GM18909 (cell line): ENCODE measurements around the gene NAPG.
"Not testable (repeated sequence)": the region's sequence is repeated elsewhere in the genome, so short reads cannot be mapped to it uniquely, and the experiment has no call there.

ENCODE experiments used
- ATAC-seq: cut with Tn5 transposase; IDR thresholded peaks from one replicate; pipeline ENCODE4 v1.9.1; 2021; ENCODE audit warnings: mild to moderate bottlenecking; ENCODE audit not compliant: unreplicated experiment, poor library complexity

Gene NAPG

GRCh38 chr18:10543277-10543676 is 17.4 kb downstream of the NAPG start:
- no peak for ATAC-seq

- ATAC-seq: no peak
Observed at GRCh38 chr18:10544093-10544748, 18.4 kb downstream of the NAPG start.

GRCh38 chr18:10546557-10547300 is 20.9 kb downstream of the NAPG start:
- no peak for ATAC-seq

DNA sequence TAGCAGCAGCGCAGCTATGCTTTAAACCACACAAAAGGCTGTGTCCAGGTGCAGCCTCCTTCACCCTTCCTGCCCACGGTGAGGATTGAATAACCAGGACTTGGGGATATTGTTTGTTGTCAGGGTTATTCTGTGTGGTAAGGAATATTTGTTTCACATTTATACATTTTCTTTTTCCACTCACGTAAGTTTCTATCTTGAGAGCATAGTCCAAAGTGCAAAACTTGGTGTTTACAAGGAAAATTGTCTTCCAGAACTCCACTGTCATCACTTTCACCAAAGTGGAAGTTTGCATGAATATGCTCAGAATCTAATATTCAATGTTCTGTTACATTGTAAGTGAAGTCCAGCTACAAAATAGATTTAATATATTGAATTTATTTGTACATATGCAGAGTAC is 26.4 kb downstream of the NAPG start:
- ATAC-seq: no peak

DNA sequence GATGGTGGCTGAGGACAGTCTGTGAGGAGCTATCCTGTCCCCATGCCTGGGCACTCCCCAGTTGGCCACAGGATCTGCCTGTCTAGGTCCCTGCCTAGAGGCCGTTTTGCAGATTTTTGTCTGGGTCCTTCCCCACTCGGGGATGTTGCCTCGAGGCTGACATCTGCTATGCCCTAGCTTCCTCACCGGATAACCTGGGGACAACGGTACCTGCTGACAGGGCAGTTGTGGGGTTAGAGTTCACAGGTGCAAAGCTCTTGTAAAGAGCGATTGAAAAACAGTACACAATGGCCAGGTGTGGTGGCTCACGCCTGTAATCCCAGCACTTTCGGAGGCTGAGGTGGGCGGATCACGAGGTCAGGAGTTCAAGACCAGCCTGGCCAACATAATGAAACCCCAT is 30.4 kb downstream of the NAPG start:
- ATAC-seq: not testable (repeated sequence)

- no peak for ATAC-seq
Observed at GRCh38 chr18:10557085-10557677, 31.4 kb downstream of the NAPG start.

- ATAC-seq: no peak
Observed at GRCh38 chr18:10558243-10558966, 32.6 kb downstream of the NAPG start.

- ATAC-seq: no peak
Observed at GRCh38 chr18:10558967-10559298, 33.1 kb downstream of the NAPG start.

GRCh38 chr18:10559553-10560451 is 34.0 kb downstream of the NAPG start:
- ATAC-seq: peak; percentile 54

DNA sequence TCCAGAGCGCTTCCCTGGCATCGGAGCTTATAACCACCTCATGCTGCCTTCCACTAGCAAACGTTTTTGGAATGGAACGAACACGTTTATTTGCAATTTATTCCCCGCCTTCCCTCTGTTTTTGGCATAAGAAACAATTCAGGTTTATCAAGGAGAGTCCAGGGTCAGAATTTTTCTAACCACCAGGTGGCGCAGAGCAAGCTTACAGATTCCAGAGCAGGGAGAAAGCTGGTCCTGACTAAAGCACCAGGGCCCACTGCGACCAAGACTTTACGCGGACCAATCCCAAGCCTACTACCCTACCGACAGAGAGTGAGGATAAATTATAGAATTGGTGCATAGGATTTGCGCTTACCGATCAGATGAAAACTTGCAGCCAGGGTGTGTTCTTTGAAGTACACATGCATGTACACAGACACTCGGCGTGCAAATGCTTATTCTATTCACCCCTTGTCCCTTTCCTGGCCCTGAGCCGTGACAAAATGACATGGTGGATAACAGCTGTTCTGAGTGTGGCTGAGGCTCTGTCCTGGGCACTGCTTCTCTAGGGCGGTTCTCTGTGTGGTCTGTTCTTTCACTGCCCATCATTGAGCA is 34.7 kb downstream of the NAPG start:
- ATAC-seq: peak; percentile 60

- ATAC-seq: no peak
Observed at GRCh38 chr18:10562773-10563160, 36.9 kb downstream of the NAPG start.

GRCh38 chr18:10563886-10564285 is 38.1 kb downstream of the NAPG start:
- no peak for ATAC-seq

DNA sequence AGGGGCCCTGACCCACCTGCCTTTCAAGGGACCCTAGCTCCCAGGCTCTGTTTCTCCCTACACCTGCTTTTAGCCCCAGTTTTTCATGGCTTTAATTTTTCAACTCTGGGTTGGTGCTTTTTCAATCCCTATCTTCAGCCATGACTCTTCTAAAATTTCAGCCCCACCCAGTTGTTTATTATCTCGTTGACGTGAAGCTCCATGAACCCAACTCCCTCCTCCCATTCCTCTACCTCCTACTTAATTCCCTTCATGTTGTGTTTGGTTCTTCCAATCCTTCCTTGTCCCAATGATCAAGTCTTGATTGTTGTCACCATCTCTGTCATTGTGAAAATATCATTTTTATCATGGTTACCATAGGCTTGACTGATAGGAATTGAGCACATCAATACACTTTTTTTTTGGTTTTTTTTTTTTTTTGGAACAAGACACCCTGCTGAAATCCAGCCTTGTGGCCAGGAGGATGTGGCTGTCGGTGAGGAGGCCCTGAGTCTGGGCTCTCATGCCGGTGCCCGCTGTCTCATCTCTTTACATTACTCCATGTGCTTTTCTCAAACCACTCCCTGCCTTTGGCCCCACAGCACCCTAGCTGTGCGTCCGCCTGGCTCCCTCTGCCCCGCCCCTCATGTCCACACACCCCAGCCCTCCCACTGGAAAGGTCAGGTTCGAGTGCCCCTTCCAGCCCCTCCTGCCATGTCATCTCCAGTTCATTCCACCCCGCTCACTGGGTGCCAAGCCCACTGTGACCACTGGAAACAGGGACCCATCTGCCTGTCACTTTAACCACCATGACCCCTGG is 39.3 kb downstream of the NAPG start:
- ATAC-seq: no peak

- no peak for ATAC-seq
Observed at GRCh38 chr18:10565835-10566234, 40.0 kb downstream of the NAPG start.

DNA sequence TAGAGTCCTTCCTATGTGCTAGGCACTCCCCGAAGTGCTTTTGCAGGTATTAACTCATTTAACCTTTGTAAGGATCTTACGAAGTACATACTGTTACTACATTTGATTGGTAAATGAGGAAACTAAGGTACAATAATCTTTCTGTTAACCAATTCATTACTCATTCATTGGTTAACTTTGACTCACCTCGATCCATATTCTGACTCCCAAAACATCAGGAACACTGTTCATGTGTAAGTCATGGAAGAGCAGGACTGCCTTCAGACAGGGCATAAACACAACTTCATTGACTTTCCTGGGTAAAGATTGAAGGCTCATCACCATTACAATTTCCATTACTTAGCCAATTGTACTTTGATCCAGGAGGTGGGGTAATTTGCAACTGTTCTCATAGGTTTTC is 40.6 kb downstream of the NAPG start:
- no peak for ATAC-seq

DNA sequence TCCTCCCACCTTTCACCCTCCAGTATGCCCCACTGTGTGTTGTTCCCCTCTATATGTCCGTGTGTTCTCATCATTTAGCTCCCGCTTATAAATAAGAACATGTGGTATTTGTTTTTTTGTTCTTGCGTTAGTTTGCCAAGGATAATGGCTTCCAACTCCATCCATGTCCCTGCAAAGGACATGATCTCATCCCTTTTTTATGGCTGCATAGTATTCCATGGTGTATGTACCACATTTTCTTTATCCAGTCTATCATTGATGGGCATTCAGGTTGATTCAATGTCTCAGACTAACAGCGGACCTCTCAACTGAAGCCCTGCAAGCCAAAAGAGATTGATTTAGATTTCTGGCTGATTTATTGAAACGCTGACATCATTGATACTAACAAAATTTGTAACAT is 44.1 kb downstream of the NAPG start:
- ATAC-seq: not testable (repeated sequence)

GRCh38 chr18:10570622-10571021 is 44.8 kb downstream of the NAPG start:
- ATAC-seq: no peak

GRCh38 chr18:10571537-10571936 is 45.7 kb downstream of the NAPG start:
- ATAC-seq: no peak

DNA sequence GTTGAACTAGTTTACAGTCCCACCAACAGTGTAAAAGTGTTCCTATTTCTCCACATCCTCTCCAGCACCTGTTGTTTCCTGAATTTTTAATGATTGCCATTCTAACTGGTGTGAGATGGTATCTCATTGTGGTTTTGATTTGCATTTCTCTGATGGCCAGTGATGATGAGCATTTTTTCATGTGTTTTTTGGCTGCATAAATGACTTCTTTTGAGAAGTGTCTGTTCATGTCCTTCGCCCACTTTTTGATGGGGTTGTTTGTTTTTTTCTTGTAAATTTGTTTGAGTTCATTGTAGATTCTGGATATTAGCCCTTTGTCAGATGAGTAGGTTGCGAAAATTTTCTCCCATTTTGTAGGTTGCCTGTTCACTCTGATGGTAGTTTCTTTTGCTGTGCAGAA is 47.4 kb downstream of the NAPG start:
- ATAC-seq: not testable (repeated sequence)
